ENCODE measurements around the gene DOCK10.
A peak's percentile ranks its signal among the peaks of the same experiment; 100 is the strongest.

Gene DOCK10

DNA sequence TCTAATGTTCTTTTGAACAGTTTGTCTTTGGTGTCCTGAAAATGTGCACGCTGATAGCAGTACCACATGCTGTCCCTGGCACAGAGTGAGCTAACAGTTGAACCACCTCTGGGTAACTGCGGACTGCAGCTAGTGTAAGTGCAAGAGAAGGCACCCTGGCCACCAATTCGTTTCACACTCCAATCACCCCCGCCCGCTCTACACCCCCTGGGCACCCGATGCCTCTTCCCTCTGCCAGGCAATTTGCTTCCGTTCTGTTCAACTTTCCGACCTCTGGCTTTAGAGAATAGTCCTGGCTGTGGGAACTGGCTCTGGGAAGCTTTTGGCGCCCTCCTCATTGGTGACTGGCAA, 1.4 kb downstream of the DOCK10 start:
- DNase-seq, result peak; percentile 52 to 54

GRCh38 chr2:225040142-225040541, 2.1 kb downstream of the DOCK10 start:
- no peak for DNase-seq

GRCh38 chr2:225038231-225038523, 4.1 kb downstream of the DOCK10 start:
- no peak for DNase-seq

GRCh38 chr2:225037415-225038230, 4.6 kb downstream of the DOCK10 start:
- DNase-seq, result no peak

- DNase-seq, result no peak
Measured at GRCh38 chr2:225036431-225036830, 5.8 kb downstream of the DOCK10 start.

DNA sequence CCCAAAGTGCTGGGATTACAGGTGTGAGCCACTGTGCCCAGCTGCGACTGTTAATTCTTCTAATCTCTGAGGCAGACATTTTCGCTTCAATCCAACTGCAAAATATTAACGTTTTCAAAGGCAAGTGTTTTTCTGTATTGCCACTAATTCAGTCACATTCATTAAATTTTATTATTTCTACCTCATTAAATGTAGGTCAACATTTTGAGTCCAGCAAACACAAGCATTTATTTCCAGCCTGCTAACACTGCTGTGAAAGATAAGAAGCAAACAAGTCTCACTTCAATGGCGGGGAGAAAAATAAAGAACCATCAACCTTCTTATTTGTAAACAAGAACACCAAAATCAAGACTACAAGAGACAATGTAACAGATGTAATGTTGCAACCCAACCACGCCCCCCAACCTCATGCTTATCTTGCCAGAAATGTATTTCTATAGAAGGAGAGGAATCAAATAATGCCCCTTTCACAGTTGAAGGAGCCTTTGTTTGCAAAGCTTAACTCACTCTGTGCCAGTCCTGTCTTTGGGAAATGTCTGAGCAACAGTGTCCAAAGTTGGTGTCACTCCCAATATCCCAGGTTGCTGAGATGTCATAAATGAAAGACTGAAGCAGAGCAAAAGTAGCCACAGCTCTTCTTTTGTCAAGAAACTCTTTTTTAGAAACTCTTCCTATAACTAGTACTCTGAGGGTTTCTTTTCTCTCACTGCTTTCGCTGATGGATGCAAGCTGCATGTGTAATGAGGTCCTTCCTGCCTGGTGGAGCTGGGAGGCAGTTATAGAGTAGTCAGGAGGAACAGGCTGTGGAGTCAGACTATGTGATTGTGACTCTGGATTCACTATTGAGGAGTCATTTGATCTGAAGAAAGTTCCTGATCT, 8.6 kb downstream of the DOCK10 start:
- DNase-seq, result no peak

DNA sequence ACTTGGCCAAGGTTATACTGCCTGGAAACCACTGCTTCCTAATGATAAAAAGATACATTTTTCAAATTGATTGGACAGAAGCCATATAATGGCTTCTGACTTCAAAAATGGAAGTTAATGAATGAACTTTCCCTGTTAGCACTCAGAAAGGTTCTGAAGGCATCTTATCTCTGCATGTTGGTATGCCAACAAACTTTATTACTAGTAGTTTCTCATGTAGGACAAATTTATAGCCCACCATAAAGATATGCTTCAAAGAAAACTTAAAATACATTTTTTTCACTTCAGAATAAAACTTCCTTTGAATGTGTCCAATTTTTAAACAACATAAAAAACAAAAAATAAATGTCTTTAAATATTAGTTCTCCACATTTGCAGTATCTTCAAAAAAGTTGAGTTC, 10.0 kb downstream of the DOCK10 start:
- no peak for DNase-seq

DNA sequence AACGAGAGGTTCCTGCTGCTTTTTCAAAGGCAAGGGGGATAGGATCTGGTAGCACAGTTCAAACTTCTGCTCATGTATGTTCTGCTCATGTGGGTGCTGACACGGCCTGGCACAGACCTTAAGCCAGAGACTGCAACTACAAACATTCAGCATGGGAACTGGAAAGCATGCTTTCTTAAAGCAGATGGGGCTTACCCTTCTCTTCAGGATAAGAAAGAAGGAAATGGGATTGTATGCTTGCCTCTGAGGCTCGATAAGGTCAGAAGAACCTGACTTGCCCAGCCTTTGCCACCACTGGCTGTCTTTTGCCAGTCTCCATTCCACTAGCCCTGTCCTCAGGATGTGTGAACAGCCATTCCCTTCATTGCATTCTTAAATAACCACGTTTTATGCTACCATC, 10.7 kb downstream of the DOCK10 start:
- no peak for DNase-seq

DNA sequence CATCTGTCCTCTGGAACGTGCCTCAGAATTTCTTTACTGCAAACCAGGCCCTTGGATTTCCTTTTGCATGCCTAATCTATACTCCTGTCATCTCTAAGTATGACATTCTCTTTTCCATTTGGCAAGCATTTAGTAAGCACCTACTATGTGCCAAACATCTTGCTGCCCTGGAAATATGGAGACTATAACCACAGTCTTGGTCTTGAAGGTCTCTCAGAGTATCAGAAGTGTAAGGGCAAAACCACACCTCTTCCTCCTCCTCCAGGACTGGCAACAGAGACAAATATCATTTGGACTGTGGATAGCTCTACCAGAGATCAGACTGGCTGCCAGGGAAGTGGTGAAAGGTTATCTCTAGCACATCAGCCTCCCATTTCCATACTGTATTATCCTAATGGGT, 11.4 kb downstream of the DOCK10 start:
- no peak for DNase-seq

GRCh38 chr2:225030203-225030602, 12.1 kb downstream of the DOCK10 start:
- peak in 1 of 2 donors; percentile 29 for DNase-seq

GRCh38 chr2:225028572-225028971, 13.7 kb downstream of the DOCK10 start:
- DNase-seq, result no peak

DNA sequence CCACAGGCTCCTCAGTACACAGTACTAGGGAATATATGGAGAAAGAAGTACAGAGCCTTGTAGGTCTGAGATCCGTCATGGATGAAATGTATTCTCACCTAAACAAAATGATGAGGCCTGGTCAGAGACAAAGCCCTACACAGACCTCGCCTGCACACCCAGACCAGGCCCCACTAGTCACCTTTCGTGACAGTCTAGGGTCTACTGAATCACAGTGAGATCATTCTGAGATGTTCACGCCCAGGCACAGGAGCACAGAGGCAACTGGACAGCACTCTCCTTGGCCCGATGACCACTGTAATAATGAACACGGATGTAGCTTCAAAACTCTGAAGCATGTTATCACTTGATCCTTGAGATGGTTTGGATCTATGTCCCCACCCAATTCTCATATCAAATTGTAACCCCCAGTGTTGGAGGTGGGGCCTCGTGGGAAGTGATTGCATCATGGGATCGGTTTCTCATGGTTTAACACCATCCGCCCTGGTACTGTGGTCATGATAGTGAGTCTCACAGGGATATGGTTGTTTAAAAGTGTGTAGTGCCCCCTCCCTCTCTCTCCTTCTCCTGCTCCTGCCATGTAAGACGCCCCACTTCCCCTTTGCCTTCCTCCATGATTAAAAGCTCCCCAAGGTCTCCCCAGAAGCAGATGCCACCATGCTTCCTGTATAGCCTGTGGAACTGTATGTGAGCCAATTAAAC, 15.1 kb downstream of the DOCK10 start:
- DNase-seq, result no peak

GRCh38 chr2:225025917-225026571, 16.2 kb downstream of the DOCK10 start:
- DNase-seq, result no peak

DNA sequence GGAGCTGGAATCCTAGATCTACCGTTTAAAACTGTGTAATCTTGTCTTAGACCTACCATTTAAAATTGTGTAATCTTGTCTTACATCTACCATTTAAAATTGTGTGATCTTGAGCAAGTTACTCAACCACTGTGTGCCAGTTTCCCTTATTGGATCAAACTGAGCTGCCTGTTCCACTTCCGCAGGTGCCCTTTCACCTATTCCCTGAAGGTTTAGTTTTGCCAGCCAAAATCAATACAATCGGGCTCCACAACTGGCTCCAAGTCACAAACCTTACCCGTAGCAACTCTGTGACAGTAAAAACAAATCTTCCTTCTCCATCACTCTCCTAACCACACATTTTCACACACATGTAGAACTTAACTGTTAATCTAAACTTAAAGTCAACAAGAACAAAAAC, 20.1 kb downstream of the DOCK10 start:
- no peak for DNase-seq

DNA sequence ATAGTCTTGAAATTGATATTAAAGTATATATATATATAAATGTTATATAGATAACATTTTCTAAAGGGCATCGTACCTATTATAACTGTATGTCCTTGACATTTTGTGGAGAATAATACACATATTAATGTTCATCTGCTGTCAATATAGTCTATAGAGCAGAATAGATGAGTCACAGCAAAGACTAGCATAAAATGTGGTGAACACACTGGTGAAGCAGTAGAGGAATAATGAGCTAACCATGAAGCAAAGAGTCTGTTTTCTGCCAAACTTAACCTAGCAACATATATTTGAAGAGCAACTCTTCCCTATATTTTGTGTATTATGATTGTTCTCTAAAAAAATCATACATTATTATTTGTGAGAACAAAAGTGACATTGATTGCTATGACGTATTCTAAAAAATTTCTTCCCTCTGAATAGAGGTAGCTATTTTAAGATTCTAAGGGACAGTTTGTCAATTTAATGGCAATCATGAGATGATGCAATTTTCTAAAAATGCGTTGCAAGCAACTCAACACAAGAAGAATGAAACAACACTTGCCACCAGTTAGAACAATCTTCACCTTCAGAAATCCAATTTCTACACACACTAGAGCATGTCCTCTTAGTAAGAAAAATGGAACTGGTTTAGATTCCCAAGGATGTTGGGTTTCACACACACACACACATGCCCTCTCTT, 22.0 kb downstream of the DOCK10 start:
- no peak for DNase-seq

DNA sequence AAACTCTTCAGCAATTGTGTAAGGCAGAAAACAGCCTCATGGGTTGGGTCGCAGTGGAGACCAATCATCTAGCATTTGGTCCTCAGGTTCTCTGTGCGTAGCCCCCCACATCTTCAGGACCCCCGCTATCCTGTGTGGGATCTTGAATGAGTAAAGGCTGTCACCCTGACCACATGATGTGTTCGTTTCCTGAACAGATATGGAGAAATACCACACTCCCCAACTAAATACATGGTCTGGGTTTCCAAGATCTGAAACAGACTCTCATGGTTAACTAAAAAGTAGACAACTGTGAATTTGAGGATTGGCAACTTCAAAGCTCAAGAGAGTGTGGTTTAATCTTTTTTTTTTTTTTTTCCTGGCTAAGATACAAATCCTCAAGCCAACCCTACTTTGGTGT, 23.2 kb downstream of the DOCK10 start:
- DNase-seq, result no peak

GRCh38 chr2:225017713-225018112, 24.6 kb downstream of the DOCK10 start:
- DNase-seq, result no peak

GRCh38 chr2:225017098-225017685, 25.1 kb downstream of the DOCK10 start:
- DNase-seq, result no peak

DNA sequence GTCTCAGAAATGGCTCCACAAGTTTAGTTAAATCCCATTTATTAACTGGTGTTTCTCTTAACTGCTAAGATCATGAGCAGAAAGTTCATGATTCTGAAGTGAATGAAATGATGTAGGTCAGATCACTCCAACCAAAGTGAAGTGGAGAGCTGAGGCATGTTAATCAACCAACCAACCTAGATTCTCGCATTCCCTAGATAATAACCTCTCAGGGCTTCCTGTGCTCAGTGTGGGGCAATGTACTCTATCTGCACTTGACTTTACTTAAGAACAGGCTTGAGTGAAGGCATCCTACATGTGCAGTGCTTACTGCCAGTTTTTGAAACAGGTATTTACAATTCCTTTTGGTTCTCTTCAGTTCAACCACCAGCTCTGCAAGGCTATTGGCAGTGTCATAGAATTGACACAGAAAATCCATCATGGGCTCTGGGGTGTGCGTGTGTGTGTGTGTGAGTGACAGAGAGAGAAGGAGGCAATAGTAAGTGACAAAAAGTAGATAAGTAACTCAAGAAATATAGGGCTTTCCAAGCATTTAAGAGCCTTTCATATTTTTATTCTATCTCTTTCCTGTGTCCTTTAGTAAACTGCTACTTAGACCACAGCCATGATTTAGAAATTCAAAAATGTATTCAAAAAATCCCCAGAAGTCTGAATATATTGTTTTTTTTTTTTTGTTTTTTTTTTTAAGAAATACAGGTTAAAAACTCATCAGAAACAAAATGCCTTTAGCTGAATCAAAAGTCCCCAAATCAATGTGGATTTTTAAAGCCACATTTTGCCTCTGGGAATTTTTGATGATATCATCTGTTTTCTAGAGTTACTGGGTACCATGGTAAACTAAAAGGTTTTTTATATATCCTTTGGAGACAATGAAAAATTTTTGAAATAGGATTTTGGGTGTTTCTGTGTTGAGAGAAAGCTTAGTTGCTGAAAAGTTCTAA, 28.6 kb downstream of the DOCK10 start:
- DNase-seq, result no peak

DNA sequence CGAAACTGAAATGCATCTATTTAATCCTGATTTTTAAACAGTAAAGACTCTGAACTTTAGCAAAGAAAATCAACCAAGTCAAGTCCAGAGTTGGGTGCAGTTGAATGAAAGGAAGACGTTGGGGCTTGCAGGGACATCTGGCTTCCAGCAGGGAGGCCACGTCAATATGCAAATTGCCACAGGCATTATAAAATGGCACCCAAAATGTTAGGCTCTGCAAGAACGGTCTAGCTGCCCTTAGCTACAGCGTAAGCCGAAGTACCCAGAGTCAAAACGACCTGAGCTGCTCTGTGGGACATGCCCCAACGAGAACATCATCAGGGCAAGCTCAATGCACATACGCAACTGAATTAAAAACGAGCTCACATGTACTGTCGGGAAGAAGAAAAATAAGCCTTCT, 30.7 kb downstream of the DOCK10 start:
- no peak for DNase-seq

GRCh38 chr2:225010804-225011203, 31.5 kb downstream of the DOCK10 start:
- DNase-seq, result no peak

All from stimulated activated CD4-positive, alpha-beta T cell treated with anti-CD3 and anti-CD28 coated beads, Interleukin-2, amount 100 ng/mL, for 24 hours (primary cell).